A549 treated with AZD9567 at 1 μM for 4 hours (cell line): ENCODE results near the gene OR4D9. TPM values are rescaled to one million over a fixed set of nuclear protein-coding genes. Genes with fewer than 3 reads are reported as not detected.

Source experiments
- total RNA-seq: library from RNA; stranded (reverse); fragments of 200-300 nt; extraction: Qiagen RNA extraction; gene quantifications from 5 replicates; pipeline ENCODE4 v1.2.3, GENCODE V29; 2022; ENCODE audit not compliant: insufficient read depth

Gene OR4D9
- total RNA-seq, result not detected in 5 replicates

GRCh38 chr11:59510941-59511589 lies at the start of gene OR4D9:
Gene OR4D9 (plus strand): TSS chr11:59511539. CDS start chr11:59514913, 3,374 bp downstream.

GRCh38 chr11:59473015-59473414 lies 38.3 kb upstream of the OR4D9 start, which contains the start of gene OR4D10:
Gene OR4D10 (plus strand): TSS chr11:59473315. CDS start chr11:59477430, 4,115 bp downstream.

GRCh38 chr11:59503276-59503675 lies 8.1 kb upstream of the OR4D9 start, which contains the start of gene OR4D11:
Gene OR4D11 (plus strand): TSS chr11:59503576. CDS start chr11:59503576, 0 bp downstream.

Other genes starting within 250 kb of the OR4D9 start
- not detected in 5 replicates for gene OR5AN1, start 152.6 kb upstream of the OR4D9 start, total RNA-seq
- gene OR5A2, start 85.1 kb upstream of the OR4D9 start, total RNA-seq, result not detected in 5 replicates
- gene OR5A1, start 75.1 kb upstream of the OR4D9 start, total RNA-seq, result not detected in 5 replicates
- gene OR4D6, start 54.6 kb upstream of the OR4D9 start, total RNA-seq, result not detected in 5 replicates
- not detected in 5 replicates for gene OR4D10, start 38.2 kb upstream of the OR4D9 start, total RNA-seq
- gene OR4D11, start 8.0 kb upstream of the OR4D9 start, total RNA-seq, result not detected in 5 replicates
- gene OSBP, start 104.2 kb downstream of the OR4D9 start, total RNA-seq, result 28.6 to 30.7 TPM (median 29.6 TPM) in 5 replicates
- 41.1 to 51.4 TPM (median 45.7 TPM) in 5 replicates for gene PATL1, start 157.5 kb downstream of the OR4D9 start, total RNA-seq
- gene OR10V1, start 202.3 kb downstream of the OR4D9 start, total RNA-seq, result not detected in 5 replicates
- gene STX3, start 243.8 kb downstream of the OR4D9 start, total RNA-seq, result 19.7 to 26.4 TPM (median 23.3 TPM) in 5 replicates